Stimulated activated CD4-positive, alpha-beta T cell treated with anti-CD3 and anti-CD28 coated beads, Interleukin-12 subunit alpha, Interleukin-12 subunit beta, amount 100 ng/mL, for 4 hours (primary cell): Measurements from ENCODE around the gene TRMU.
A peak's percentile ranks its signal among the peaks of the same experiment; 100 is the strongest.

Source experiments
- DNase-seq: peaks from one replicate; pipeline ENCODE4 v3.0.0-alpha.2; 2020

Gene TRMU

GRCh38 chr22:46335201-46336118, at the start of gene TRMU:
TRMU (plus strand) TSS chr22:46335714; CDS start chr22:46335765, 51 bp downstream.
- peak; percentile 76 for DNase-seq

- no peak for DNase-seq
Observed at GRCh38 chr22:46286006-46286405, 49.5 kb upstream of the TRMU start.

- DNase-seq, result no peak
Observed at GRCh38 chr22:46286941-46287872, 48.3 kb upstream of the TRMU start.

- DNase-seq, result no peak
Observed at GRCh38 chr22:46287873-46288751, 47.4 kb upstream of the TRMU start.

GRCh38 chr22:46288846-46289243, 46.7 kb upstream of the TRMU start:
- DNase-seq, result no peak

GRCh38 chr22:46289244-46289891, 46.1 kb upstream of the TRMU start:
- DNase-seq, result no peak

- DNase-seq, result no peak
Observed at GRCh38 chr22:46290121-46290842, 45.2 kb upstream of the TRMU start.

- no peak for DNase-seq
Observed at GRCh38 chr22:46290843-46291785, 44.4 kb upstream of the TRMU start.

GRCh38 chr22:46292173-46292572, 43.3 kb upstream of the TRMU start:
- no peak for DNase-seq

- no peak for DNase-seq
Observed at GRCh38 chr22:46292732-46293131, 42.8 kb upstream of the TRMU start.

GRCh38 chr22:46293577-46294260, 41.8 kb upstream of the TRMU start:
- no peak for DNase-seq

- DNase-seq, result no peak
Observed at GRCh38 chr22:46294784-46295183, 40.7 kb upstream of the TRMU start.

GRCh38 chr22:46295277-46295971, 40.1 kb upstream of the TRMU start:
- no peak for DNase-seq

- DNase-seq, result peak; percentile 95
Observed at GRCh38 chr22:46296257-46297150, 39.0 kb upstream of the TRMU start, which contains the start of gene GTSE1. GTSE1 (plus strand) TSS chr22:46296870; CDS start chr22:46297401, 531 bp downstream.

GRCh38 chr22:46297151-46297812, 38.2 kb upstream of the TRMU start:
- no peak for DNase-seq

- DNase-seq, result no peak
Observed at GRCh38 chr22:46299101-46299500, 36.4 kb upstream of the TRMU start.

- no peak for DNase-seq
Observed at GRCh38 chr22:46300491-46300890, 35.0 kb upstream of the TRMU start.
